T1000 (cell line): ENCODE measurements around the gene NAPA.

Experiments used
- DNase-seq: peaks from one replicate; lab custom pipeline; 2025; ENCODE audit warnings: mixed read lengths; lab: John Stamatoyannopoulos, UW

NAPA gene

DNA sequence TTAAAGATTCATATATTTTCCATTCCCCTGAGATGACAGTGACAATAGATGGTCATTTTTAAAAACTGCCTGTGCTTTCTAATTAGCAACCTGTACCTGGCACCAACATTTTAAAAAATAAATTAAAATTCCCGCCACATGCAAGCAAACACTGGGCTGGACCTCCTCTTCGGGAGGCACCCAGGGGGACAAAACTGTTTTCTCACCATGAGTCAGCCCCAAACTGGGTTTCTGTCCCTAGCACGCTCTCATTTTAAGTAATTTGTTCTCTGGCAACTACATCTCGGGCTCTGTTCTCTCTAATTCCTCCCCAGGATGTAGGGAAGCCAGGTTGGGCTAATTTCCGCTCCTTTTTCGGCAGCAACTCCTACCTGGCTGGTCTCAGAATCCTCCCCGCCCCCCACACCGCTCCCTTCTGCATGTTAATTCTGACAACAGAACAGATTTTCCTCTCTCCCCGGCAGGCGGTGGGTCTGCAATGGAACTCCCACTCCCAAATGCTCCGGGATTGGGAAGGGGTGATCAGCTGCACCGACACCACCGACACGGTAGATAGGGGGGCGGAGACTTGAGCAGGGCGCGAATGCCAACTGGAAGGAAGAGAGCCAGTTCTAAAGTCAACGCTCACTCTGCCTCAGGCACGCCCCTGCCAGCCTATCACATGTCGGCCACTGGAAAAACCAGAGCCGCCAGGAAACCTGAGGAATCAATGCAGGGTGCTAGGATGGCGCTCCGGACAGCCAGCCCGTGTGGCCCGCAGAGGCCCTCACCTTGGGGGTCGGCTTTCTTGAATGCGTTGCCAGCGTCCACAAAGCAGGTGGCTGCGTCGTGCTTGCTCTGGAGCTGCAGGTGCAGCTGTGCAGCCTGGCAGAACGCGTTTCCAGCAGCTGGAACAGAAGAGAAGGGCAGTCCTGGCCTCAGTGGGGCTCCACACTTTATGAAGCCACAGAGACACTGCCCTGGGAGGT lies 14.7 kb downstream of the NAPA start:
- no peak for DNase-seq

DNA sequence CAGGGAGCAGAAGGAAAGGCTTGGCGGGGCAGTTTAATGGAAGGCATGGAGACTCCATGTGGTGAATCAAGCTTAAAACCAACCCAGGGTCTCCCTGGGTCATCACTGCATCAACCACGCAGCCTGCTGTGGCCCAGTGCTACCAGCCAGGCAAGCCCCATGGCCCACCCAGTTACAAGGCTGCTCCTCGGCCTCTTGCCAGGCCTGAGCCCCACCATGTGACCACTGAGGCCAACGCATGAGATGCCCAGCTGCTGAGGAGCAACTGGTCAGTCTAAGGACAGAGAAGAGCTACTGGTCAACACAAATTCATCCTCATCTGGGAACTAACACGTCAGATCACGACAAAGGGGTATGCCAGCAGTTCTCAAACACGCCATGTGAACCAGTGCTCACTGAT lies 15.5 kb downstream of the NAPA start:
- DNase-seq = no peak

DNA sequence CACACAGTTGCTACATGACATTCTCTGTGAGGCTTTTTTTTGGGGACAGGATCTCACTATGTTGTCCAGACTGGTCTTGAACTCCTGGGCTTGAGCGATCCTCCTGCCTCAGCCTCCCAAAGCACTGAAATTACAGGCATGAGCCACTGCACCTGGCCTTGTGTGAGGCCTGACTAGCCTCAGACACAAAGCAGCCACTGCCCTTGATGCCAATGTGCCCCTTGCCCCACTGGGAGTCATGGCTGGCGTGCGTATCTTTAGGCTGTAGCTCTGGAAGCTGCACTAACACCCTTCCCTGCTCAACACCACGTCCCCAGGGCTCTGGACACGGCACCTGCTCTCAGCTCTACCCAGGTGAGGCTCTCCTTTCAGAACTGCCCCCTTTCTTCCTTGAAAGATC lies 16.3 kb downstream of the NAPA start:
- no peak for DNase-seq

DNA sequence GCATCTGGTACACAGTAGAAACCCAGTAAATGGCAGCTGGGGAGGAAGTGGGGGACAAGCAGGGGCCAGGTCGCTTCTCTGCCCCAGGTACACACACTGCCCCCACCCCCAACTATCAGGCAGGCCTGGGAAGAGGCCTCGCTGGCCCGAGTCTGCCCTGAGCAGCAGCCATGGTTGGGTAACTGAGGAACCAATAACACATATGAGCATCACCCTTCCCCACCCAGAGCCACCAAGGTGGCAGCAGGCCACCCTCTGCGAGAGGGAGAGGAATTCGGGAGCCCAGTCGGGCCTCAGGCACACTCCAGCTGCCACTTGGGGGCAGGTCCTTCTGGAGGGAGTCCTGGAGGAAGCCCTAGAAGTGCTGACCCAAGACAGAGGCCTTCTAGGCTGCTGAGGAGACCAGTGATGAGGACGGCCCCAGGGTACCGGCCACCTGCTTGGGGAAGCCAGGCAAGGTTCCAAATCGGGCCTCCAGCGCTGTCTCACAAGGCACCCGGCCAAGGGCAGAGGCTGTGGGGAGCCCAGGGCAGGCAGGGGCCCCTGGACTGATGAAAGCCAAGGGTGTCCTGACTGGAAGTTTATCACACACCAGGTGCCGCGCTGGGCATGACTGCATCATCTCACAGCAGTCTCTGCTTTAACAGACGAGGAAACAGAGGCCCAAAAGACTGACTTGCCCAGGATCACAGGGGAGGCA lies 16.9 kb downstream of the NAPA start:
- no peak for DNase-seq

DNA sequence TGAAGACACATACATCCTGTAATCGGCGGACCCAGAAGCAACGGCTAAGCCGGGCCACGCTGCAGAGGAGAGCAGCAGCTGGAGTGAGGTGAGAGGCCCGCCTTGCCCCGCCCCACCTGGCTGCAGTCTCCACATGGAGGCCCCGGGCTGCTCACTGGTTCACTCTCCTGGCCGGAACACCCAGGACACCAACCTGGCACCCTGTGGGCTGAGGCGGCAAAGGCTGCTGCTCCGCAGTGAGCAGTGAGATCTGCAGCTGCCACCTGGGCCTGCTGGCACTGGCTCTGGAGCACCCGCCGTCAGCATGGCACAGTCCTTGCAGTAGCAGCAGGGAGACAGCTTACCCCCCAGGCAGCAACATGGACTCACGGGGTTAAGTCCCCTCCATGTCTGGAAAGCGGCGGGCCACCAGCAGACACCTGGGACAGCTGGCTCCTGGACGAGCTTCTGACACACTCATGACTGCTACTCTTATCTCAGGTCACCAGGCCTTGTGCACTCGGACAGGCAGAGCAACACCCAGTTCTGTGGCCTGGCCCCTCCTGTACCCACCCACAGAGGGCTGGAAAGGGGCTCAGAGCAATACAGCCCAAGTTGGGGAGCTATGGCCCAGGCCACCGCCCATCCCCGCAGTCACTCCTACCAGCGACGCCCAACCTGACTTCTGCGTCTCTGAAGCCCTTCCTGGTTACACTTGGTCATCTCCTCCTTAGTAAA lies 17.7 kb downstream of the NAPA start:
- no peak for DNase-seq

DNA sequence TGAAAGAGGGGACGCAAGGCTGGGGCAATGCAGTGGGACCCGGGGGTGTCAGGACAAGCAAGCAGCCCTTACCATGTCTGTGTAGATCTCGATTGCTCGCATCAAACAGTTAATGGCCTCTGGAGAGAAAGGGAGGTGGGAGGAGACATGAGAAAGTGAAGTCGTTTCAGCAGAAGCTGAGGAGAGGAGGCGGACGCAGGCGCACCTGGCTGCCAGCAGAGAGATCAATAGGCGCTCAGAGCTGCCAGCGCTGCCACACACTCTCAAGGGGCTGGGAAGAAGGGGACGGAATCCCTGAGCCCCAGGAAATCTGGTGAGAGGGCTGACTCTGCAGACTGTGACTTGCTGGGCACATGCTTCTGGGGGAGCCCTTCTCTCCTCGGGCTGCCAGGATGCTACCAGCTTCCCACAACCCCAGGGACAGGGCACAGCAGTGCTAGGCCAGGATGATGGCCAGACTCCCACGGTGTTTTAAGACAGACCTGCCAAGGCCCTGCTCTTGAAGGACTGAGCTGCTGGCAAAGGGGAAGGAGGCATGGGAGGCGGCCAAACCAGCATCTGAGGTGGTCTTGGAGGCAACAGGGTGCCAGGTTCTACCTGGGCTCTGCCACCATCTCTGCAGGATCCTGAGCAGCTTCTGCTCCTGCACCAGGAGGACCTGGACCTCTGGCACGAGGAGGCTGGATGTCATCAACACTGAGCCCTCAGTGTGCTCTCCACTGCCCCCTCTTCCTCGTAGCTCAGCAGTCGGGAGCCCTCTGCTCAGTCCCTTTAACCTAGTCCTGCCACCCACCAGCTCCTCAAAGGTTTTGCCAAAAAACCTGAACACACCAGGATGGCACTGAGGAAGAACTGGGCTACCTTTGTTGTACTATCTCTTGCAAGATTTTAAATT lies 19.1 kb downstream of the NAPA start:
- no peak for DNase-seq

DNA sequence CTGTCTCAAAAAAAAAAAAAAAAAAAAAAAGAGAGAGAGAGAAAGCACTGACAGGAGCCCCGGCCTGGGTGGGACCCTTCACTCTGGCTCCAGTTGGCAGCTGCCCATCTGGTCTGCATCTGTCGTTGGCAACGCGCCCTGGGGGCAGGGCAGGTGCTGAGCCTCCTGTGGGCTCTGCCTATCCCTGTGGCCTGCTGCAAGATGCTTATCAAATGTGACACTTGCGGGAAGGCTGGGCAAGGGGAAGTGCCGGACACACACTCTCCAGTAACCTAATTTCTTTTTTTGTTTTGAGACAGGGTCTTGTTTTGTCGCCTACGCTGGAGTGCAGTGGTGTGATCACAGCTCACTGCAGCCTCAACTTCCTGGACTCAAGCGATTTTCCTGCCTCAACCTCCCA lies 20.1 kb downstream of the NAPA start:
- DNase-seq = no peak

DNA sequence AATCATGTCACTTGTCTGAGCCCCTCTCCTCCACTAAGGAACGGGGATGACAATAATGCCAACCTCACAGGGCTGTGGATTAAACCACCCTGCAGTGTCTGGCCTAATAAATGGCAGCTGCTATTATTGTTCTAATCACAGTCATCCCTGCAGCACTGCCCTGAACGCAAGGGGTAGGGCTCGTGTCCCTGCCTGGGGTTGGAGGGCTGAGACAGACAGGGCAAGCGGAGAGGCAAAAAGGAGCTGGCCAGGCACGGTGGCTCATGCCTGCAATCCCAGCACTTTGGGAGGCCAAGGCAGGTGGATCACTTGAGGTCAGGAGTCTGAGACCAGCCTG lies 20.7 kb downstream of the NAPA start:
- no peak for DNase-seq

DNA sequence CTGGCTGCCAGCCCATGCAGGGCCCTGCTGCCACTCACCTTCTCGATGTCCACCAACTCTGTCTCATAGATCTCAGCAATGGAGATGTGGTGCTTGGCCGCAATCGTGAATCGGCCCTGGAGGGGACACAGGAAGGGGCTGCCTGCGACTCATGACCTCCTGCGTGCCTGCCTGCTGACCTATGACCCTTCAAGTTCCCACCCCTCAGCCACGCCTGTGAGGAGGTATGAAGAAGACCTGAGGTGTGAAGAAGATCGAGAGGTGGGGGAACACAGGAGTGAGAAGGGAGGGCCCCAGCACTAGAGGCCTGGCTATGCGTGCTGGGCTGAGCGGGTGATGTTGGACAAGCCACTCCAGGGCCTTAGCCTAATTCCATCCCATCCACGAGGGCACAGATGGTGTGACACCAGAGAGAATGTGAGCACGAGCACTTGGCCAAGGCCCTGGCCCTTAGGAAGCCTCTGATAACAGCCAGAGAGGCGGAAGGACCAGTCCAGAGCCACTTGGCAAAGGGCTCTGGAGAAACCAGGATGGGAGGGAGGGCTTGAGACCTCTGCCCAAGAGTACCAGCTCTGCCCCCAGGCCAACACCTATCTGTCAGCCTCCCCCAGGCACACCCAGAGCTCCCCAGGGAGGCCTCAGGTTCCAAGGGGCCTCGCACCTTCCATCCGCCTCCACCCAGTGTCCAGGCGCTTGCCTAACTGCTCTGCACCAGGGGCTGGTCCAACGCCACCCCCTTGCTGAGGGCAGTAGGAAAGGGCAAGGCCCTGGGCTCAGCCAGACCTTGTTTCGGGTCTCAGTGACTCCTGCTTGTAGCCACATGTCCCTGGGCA lies 21.3 kb downstream of the NAPA start:
- DNase-seq = no peak

DNA sequence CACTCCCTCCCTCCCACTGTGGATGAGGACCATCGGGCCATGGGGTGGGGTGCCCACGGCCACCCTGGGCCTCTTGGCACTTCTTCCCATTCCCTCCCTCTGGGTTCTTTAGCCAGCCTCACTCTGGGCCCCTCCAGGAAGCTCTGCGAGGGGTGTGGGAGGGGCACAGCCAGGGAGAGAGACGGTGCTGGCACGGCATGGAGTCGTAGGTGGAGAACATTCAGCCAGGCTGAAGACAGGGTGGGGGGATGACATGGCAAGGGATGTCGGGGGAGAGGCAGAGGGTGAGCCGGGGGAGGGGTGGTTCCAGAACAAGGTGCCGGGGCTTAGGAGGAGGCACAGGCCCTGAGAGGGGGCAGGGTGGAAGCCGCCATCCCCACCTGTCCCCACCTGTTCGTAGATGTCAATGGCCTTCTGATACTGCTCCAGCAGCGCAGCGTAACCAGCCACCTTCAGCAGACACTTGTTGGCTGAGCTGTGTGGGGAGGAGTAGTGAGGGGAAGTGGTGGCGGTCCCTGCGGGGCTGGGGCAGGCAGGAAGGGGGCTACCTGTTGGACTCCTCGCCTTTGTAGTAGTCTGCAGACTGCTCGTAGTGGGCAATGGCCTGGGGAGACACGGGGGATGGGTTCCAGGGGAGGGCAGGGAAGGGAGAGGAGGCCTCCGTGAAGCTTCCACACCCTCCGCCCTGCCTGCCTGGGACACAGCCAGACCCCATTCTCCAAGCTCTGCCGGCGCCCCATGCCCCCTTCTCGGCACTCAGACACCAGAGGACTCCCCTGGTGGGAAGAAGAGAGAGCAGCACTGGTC lies 22.1 kb downstream of the NAPA start:
- DNase-seq = no peak

DNA sequence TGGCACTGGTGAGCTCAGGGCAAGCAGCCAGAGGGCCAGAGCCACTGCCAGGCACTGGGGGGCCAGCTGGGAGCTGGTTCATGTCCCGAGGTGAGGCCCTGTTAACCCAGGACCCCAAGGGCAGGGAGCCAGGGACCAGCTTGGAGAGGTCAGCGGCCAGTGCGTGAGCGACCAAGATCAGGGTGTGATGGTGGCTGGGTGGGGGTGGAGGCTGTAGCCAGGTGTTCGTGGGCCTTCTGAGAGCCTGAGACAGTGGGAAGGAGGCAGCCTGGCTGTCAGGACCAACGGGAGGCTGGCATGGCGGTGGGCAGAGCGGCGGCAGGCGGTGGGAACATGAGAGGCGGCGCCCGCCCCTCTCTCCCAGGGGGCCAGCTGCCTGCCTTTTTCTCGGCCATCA lies 22.7 kb downstream of the NAPA start:
- DNase-seq = no peak

DNA sequence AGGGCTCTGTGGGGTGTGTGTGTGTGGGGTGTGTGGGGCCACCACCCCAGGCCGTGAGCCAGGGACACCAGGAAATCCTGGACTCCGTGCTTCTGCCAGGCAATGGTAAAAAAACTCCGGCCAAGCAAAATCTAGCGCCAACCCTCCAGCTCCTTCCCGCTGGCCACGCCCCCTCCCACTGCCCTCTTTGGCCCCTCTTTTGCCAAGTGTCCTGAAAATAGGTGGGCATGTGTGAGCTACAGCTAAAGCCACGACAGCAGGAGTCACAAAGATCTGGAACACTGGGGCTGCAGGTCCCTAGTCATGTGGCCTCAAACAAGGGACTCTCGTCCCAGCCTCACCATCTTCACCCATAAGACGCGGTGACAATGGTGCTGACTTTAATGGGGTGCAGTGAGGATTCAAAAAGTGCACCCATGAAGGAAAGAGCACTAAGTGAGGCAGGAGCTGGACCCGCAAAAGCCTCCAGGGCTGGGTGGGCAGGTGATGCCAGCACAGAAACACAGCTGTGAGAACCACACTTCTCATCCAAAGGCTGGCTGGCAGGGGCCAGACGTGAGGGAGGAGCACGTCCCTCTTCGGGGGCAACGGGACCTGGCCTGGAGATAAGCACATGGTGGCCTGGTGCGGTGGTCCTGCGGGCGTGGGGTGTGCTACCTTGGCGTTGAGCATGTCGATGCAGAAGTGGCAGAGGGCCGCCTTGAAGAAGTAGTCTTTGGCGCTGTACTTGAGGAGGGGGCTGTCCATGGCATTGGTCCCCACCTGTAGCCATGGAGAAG lies 23.3 kb downstream of the NAPA start:
- DNase-seq = no peak

DNA sequence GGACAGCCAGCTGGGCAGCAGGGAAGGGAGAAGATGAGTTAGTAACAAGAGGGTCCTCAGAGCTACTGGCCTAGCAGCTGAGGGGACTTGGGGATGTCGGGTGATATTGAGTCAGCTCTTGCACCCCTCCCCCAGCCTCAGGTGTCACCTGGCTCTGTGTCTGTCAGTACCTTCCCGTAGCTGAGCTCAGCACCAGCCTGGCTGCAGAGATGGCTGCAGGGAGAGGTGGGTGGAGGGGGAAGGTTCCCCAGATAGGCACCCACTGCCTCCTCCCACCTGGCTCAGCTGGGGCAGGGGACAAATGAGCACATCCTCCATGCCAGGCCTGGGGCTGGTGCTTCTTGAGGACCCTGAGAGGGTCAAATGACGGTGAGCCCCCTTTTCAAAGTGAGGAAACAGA lies 24.0 kb downstream of the NAPA start:
- DNase-seq = no peak

DNA sequence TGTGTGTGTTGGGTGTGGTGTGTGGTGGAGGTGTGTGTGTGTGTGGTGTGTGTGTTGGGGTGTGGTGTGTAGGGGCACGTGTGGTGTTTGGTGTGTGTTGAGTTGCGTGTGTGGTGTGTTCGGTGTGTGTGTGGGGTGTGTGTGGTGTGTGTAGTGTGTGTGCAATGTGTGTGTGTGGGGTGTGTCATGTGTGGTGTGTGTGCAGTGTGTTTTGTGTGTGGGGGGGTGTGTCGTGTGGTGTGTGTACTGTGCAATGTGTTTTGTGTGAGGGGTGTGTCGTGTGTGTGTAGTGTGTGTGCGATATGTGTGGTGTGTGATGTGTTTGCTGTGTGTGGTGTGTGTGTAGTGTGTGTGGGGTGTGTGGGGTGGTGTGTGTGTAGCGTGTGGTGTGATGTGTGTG lies 24.8 kb downstream of the NAPA start:
- no peak for DNase-seq

DNA sequence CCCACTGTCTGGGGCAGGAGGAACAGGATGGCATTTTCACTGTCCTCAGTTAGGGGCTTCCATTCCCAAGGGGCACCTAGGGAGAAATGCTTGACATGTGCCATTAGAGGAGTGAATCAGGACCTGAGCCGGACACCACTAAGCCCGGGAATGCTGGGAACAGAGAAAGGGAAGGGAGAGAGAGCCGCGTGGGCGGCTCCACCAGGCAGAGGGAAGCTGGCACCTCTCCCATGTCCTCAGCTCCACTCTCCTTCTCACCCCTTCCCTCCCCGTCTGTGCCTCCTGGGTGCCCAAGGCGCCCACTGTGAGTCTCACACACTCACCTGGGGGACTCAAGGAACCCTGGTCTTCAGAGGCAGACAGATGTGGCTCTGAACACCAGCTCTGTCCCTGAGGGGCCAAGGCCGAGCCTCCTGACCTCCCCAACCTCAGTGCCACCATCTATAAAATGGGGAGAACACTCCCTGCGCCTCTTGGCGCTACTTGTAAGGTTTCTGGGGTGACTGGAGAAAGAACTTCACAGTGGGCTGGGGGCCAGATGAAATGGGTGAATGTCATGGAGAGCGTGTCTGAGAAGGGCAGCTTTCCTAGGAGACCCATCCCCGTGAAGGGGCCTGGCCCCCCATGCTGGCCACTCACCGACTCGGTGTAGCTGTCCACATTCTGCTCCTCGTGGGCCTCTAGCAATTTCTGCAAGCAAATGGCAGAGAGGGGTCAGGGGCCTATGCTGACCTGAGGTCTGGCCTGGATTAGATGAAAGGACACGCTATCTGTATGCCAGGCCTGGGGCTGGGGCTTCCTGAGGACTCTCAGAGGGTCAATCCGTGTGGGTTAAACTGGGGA lies 25.6 kb downstream of the NAPA start:
- DNase-seq = no peak

DNA sequence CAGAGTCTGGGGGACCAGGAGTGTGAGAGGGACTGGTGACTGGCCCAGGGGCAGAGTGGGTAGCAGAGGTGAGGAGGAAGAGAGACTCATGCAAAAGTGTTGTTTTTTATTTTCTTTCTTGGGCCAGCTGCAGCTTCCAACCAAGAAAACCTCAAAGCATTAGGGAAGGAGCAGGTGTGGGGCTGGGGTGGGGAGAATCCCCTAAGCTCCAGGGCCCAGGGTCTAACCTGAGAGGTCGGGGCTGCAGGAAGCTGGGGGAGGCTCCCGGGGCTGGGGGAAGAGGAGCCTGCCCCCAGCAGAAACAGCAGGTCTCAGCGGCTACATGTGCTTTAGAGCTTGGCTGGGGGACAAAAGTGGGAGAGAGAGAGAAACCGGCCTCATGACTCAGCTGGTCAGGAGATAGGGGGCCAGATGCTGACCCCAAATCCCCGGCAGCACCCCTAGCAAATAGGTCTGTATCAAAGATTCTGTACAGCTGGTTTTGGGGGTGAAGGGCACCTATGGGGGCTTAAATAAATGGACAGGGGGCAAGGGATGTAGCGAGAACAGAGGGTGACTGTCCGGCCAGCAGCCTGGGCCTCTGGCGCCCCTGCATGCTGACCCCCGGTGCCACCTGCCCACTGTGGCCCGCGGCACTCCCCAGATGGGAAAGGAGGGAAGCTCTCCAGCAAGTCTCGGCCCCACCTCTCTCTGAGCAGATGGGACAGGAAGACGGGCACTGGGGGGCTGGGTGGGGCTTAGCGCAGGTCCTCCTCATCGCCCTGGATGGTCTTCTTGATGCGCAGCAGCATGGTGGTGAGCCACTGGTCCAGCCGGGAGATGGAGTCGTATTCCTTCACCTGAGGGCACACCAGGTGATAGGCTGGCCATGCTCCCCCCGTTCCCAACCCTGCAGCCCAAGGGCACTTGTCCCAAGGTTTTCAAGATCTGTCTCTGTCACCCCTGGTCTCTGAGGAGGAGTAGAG lies 27.0 kb downstream of the NAPA start:
- no peak for DNase-seq

DNA sequence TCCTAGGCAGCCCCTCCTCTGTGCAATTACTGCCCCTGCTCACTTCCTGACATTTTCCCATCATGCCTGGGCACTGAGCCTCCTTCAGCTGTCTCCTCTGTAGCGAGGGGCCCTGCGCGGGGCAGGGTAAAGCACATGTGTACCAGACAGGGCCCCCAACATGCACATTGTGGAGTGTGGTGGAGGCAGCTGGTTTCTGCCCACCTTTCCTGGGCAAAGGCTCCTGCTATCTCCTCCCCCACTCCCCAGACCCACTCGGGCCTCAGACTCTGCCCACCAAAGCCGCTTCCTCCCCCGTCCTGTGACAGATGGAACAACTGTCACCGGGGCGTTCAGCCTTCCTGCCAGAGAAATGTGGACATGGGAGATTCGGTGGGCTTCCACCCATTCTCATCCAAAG lies 28.0 kb downstream of the NAPA start:
- no peak for DNase-seq
